Amygdala (tissue), 56 donors: ENCODE results near the gene FER1L5.

Source experiments
- DNase-seq, 56 donors: peaks; one replicate each; lab custom pipeline; 2025; lab: John Stamatoyannopoulos, UW

The FER1L5 gene

GRCh38 chr2:96734880-96735583, 92.5 kb downstream of the FER1L5 start:
- DNase-seq: peak in 10 of 56 donors; percentile 6 to 43 (median 19)

DNA sequence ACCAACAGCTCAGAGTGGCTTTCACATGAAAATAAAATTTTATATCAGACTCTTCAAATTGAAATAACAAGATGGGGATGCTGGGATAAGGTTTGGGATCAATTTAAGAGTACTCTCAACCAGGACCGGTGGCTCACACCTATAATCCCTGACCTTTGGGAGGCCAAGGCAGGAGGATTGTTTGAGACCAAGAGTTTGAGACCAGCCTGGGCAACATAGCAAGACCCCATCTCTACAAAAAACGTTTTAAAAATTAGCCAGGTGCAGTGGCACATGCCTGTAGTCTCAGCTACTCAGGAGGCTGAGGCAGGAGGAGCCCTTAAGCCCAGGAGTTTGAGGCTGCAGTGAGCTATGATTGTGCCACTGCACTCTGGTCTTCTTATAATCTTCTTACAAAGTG, 94.7 kb downstream of the FER1L5 start:
- no peak for DNase-seq

DNA sequence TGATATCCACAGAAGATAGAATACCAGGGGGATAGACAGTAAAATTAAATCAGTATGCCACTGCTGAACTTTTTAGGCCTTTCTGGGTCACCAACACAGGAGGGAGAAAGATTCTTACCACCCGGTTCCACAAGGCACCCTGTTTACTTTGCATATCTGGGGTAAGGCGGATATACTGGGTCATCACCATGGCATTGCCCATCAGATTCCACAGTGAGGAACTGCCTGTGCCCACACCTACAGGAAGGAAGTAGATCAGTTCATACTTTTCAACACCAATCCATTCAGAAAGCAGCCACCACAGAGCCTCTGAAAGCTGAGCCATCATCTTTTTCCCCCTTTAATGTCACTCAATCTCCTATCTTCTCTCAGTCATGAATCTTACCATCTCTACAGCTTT, 95.3 kb downstream of the FER1L5 start:
- no peak for DNase-seq

DNA sequence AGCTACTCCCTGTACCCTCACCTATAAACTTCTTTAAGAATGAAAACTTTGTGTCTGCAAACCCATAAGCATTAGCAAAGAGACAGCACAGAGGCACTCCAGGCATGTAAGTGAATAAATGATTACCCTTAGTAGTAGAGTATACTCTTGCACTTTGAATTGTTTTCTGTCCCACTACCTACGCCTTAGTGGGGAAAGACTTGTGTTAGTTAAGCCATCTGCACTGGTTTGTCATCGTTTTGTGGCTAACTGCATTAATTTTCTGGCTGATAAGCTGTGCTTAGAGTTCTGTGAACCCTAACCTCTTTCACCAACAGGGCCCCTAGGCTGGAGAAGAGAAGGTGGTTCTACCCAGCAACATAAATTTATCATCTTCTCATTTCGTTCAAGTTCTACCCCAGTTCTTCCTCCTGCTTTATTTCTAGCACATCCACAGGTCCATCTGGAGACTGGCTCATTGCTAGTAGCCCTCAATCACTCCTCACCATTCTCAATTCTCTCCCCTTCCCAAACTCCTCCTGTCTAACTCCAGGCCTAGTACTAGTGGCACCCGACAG, 96.6 kb downstream of the FER1L5 start:
- DNase-seq: no peak

GRCh38 chr2:96739633-96740428, 97.3 kb downstream of the FER1L5 start, which contains the start of gene LMAN2L:
Gene LMAN2L (minus strand): TSS chr2:96740064. CDS start chr2:96740040, 24 bp downstream.
- peak; percentile 63 to 99 (median 96) for DNase-seq

GRCh38 chr2:96747061-96747617, 104.6 kb downstream of the FER1L5 start:
- DNase-seq: no peak

- no peak for DNase-seq
Measured at GRCh38 chr2:96751800-96752199, 109.2 kb downstream of the FER1L5 start.

- DNase-seq: no peak
Measured at GRCh38 chr2:96753661-96754282, 111.2 kb downstream of the FER1L5 start.

- no peak for DNase-seq
Measured at GRCh38 chr2:96754317-96754716, 111.8 kb downstream of the FER1L5 start.
